ENCODE data around the gene MLLT6. TPM values are rescaled to one million over a fixed set of nuclear protein-coding genes. Genes with fewer than 3 reads are reported as not detected.
A peak's percentile ranks its signal among the peaks of the same experiment; 100 is the strongest.

MLLT6 gene
- total and polyA plus RNA-seq, 2 experiments from 2014 or later = 10.5 to 75.8 TPM

DNA sequence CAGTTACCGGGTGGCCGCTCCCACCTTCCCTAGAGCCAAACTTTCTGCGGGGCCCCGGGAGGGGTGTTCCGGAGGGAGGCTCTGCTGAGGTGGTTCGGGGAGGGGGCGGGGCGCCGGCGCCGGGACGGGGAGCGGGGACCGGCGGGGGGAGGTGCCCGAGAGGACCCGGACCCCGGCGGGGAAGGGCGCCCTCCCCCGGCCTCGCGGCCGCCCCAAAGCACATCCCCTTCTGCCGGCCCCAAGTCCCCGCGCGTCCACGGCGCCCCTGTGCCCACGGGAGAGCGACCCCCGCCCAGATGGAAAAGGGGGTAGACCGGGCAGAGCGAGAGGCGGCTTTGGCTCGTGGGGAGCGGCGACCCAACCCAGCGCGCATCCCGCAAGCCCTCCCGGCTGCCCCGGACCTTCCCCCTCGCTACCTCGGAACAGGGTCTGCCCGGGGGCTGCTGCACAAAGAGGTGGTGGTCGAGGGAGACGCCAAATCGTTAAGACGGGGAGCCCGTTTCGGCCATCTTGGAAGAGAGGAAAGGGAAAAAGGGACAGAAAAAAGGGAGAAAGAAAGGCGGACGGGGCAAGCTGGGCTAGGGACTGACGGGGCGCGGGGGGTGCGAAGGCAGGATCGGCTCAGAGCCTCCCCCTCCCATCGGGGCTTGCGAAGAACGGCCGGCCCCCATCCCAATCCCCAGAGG, 42.5 kb downstream of the MLLT6 start:
- H3K9me3 ChIP-seq (ENCODE audit: low read depth) = no peaks in the 10 kb centered on the region
- H3K27ac ChIP-seq = peak overlapping the region; percentile 76
- peak; percentile 48 to 61 for DNase-seq (ENCODE audit: low read depth in 1 of 2, low spot score in 1 of 2)
- TF ChIP-seq CTCF (IDR thresholded peaks at IDR 0.05; ENCODE audit: low read depth, low read length) = no peak
- H3K4me3 ChIP-seq = peak overlapping the region; percentile 97
- no peaks in the 10 kb centered on the region for H3K36me3 ChIP-seq
- H3K27me3 ChIP-seq = no peaks in the 10 kb centered on the region
- peaks cover 11% of the 10 kb centered on the region for H3K4me1 ChIP-seq (ENCODE audit: low read depth)

DNA sequence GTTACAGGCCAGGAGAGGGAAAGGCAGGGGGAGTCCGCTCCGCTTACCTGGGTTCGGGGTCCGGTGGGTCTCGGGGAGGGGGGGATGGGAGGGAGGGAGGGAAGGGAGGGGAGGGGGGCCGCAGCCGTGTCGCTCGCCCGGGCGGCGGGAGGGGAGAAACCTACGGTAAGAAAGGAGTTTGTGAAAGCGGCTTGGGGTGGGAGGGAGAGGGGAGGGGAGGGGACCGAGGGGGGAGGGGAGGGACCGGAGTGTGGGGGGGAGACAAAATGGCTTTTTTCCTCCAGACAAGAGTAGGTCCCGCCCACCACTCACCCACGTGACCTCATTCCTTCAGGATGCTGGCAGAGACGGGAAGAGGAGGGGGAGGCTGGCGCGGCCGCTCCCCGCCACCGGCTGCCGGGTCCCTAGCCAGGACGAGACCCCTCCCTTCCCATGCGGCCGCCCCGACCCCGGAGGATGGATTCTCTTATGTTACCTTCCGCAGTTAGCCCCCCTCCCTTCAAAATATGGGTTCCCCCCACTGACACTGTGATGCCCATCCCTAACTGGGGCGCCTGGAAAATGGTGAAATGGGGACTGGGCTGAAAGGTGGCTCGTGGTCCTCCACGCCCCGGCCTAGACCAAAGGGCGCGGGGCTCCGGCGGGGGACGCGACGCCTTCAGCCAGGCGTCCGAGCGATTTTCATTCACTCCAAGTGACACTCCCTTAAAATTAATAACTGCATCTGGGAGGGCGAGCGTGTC, 43.2 kb downstream of the MLLT6 start, which contains the start of gene PCGF2:
TSS of gene PCGF2 (minus strand) at position 188 of the 743 bp plus-strand sequence. CDS start 7,934 bp downstream, outside the sequence.
- peaks cover 12% of the 10 kb centered on the region for H3K4me1 ChIP-seq (ENCODE audit: low read depth)

GRCh38 chr17:38748892-38749222, 43.8 kb downstream of the MLLT6 start:
- Histone ChIP-seq H3K4me1 (ENCODE audit: low read depth) (peaks cover 16% of the 10 kb centered on the region), H3K27ac (peak overlapping the region; percentile 59)
- no peak for DNase-seq (ENCODE audit: low read depth in 1 of 2, low spot score in 1 of 2)

More for the DNA sequence above, 43.2 kb downstream of the MLLT6 start, which contains the start of gene PCGF2:
- Histone ChIP-seq H3K27me3 (no peaks in the 10 kb centered on the region), H3K36me3 (no peaks in the 10 kb centered on the region), H3K4me3 (peak within 1 kb of the TSS; percentile 97), H3K27ac (peak within 1 kb of the TSS; percentile 76), H3K9me3 (ENCODE audit: low read depth) (no peaks in the 10 kb centered on the region)
- DNase-seq (ENCODE audit: low read depth in 1 of 2, low spot score in 1 of 2) = peak; percentile 95
- TF ChIP-seq CTCF (IDR thresholded peaks at IDR 0.05; ENCODE audit: low read depth, low read length) = no peak

DNA sequence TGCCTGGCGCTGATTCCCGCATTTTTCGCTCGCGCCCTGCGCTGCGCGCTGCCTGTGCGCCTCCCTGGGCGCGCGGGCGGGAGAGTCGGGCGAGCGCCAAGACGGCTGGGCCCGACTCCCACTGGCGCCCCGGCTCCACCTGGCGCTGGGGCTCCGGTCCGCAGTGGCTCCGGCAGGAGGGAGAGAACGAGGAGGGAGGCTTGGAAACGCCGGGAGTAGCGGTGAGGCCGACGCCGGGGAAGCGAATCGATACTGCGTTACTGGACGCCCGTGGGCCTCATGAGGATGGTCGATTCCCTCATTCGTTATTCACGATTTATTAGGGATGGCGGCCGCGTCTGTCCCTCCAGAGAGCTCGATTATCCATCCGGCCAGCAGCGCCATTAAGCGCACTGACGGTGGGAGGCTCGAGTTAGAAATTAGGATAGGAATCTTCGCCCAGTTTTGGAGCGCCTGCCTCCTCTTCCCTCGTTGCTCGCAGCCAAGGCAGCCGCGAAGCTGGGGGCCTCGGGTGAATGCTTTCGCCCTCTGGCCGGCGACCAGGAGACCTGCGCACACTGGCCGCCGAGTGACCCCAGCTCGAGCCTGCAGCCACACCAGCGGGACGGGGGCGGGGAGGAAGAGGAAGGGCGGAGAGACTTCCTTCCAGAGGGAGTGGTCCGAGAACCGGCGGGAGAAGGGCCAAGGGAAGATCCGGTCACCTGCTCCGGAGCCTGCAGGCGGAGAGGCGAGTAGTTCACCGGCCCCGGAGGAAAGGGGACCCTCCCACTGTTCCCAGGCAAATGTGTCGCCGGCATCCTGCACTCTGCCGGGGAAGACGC, 44.4 kb downstream of the MLLT6 start:
- H3K27ac ChIP-seq = peak overlapping the region; percentile 59
- TF ChIP-seq CTCF (IDR thresholded peaks at IDR 0.05; ENCODE audit: low read depth, low read length) = no peak

More at GRCh38 chr17:38748892-38749222, 43.8 kb downstream of the MLLT6 start:
- Histone ChIP-seq H3K4me3 (peak overlapping the region; percentile 97), H3K36me3 (no peaks in the 10 kb centered on the region), H3K27me3 (no peaks in the 10 kb centered on the region), H3K9me3 (ENCODE audit: low read depth) (no peaks in the 10 kb centered on the region)
- no peak for TF ChIP-seq CTCF (IDR thresholded peaks at IDR 0.05; ENCODE audit: low read depth, low read length)

GRCh38 chr17:38750044-38750311, 44.9 kb downstream of the MLLT6 start:
- Histone ChIP-seq H3K27me3 (no peaks in the 10 kb centered on the region), H3K27ac (peak overlapping the region; percentile 59), H3K4me3 (peak overlapping the region; percentile 97), H3K9me3 (ENCODE audit: low read depth) (no peaks in the 10 kb centered on the region), H3K4me1 (ENCODE audit: low read depth) (peaks cover 16% of the 10 kb centered on the region), H3K36me3 (no peaks in the 10 kb centered on the region)
- DNase-seq (ENCODE audit: low read depth in 1 of 2, low spot score in 1 of 2) = no peak
- TF ChIP-seq CTCF (IDR thresholded peaks at IDR 0.05; ENCODE audit: low read depth, low read length) = no peak

More for the DNA sequence above, 44.4 kb downstream of the MLLT6 start:
- H3K4me3 ChIP-seq = peak overlapping the region; percentile 97
- H3K27me3 ChIP-seq = no peaks in the 10 kb centered on the region
- no peaks in the 10 kb centered on the region for H3K9me3 ChIP-seq (ENCODE audit: low read depth)
- peaks cover 16% of the 10 kb centered on the region for H3K4me1 ChIP-seq (ENCODE audit: low read depth)
- peak; percentile 83 to 84 for DNase-seq (ENCODE audit: low read depth in 1 of 2, low spot score in 1 of 2)
- no peaks in the 10 kb centered on the region for H3K36me3 ChIP-seq
